NCI-H2196 (cell line): Measurements from ENCODE around the gene EHMT1.

ENCODE experiments used
- DNase-seq: peaks from one replicate; lab custom pipeline; 2025; ENCODE audit not compliant: unreplicated experiment; lab: John Stamatoyannopoulos, UW

The EHMT1 gene

DNA sequence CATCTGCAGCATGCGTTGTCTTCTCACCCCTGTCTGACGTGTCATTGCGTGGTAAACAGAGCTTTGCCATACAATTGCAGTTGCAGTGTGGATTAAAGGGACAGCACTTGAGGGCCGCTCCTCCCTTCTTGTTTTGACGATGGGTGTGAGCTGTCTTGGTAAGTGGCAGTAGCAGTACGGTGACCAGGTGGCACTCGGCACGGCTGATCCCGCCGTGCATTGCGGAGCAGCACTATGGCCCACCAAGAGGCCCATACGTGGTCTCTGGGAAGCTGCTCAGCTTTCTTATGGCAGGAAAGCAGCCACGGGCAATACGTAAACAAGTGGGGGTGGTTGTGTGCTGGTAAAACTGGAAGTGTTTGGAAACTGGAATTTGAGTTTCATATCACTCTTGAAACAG is 25.1 kb downstream of the EHMT1 start:
- no peak for DNase-seq

DNA sequence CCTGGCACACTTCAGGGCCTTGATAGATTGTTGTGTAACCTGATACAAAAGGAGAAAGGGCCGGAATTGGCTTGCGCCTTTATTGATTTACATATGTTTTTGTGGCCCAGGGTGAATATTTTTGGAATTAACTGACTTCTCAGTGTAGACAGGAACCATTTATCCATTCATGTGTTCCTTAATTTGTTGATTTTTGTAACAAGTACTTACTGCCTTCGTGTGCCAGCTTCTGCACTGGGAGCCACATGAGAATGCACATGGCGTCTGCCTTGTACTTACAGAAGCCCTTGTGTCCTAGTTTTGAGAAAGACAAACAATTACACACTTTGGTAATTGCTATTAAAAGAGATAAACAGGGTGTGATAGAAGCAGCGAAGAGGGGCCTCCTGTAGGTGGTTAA is 26.4 kb downstream of the EHMT1 start:
- peak; percentile 43 for DNase-seq

DNA sequence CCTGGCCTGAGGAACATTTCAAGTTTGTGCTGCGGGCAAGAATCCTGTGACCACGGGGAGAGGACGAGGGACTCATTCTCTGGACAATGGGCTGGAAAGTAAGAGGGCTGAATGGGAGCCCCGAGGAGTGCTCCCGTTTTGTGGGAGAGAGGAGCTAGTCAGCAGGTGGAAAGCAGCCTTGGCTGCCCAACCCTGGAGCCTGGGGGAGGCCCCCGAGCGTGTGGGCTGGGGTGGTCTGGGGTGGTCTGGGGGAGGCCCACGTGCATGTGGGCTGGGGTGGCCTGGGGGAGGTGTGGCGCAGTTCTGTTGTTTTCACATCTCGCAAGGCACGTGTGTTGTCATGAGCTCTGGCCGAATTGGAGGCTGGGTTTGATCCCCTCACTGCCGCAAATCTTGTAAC is 27.5 kb downstream of the EHMT1 start:
- DNase-seq = no peak

DNA sequence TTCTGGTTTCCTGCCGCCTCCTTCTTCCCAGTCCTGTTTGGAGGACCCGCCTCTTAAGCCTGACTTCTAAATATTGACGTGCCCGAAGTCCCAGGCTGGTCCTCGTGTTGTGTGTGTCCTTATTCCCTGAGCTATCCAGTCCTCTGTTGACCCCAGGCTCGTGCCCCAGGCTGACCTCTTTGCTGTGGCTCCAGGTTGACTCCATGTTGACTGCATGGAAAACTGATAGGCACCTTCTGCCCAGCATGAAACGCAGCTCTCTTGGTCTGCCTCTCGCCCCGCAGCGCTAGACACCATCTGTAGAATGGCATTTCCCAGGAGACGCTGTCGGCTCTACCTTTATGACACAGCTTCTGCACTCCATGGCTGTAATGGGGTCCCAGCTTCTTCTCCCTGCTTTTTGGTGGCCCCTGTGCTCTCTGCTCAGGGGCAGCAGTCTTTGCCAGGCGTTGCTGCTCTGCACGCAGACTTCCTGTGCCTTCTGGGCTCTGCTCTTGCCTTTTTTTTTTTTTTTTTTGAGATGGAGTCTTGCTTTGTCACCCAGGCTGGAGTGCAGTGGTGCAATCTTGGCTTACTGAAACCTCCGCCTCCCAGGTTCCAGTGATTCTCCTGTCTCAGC is 28.4 kb downstream of the EHMT1 start:
- no peak for DNase-seq

DNA sequence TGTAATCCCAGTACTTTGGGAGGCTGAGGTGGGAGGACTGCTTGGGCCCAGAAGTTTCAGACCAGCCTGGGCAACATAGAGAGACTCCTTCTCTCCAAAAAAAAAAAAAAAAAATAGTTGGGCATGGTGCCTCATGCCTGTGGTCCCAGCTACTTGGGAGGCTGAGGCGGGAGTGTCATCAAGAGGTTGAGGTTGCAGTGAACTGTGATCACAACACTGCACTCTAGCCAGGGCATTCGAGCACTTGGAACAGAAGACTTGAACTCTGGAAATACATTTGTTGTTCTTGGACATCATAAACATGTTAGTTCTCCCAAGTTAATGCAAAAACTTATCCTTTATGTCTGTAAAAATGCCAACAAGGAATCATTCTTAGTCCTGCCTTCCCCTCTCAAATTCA is 29.6 kb downstream of the EHMT1 start:
- DNase-seq = no peak

DNA sequence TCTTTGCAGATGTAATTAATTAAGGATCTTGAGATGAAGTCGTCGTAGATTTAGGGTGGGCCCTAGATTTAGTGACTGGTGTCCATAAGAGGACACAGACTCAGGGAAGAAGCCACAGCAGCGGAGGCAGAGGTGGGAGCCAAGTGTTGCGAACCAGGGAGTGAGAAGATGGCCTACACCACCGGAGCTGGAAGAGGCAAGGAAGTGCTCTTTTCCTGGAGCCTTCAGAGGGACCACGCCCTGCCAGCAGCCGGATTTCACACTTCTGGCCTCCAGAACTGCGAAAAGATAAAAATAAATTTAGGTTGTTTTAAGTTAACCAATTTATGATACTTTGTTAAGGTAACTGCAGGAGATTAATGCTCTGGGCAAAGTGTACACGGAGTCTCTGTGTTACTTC is 30.7 kb downstream of the EHMT1 start:
- no peak for DNase-seq

DNA sequence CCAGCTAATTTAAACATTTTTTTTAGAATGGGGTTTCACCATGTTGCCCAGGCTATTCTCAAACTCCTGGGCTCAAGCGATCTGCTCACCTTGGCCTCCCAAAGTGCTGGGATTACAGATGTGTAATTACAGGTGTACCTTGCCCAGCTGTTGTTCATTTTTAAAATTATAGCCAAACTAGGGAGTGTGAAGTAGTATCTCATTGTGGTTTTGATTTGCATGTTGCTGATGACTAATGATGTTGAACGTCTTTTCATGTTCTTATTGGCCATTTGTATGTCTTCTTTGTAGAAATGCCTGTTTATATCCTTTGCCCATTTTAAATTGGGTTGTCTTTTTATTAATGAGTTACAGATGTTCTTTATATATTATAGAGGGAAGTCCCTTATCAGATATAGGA is 31.5 kb downstream of the EHMT1 start:
- DNase-seq = no peak

DNA sequence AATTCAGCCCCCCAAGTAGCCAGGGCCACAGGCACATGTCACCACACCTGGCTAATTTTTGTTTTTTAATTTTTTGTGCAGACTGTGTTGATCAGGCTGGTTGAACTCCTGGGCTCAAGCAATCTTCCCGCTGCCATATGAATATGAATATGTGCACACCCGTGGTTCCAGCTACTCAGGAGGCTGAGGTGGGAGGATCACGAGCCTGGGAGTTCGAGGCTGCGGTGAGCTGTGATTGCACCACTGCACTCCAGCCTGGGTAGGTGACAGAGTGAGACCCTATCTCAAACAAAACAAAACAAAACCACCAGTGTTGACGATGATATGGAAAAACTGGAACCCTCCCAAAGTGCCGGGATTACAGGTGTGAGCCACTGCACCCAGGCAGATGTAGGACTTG is 32.0 kb downstream of the EHMT1 start:
- no peak for DNase-seq

DNA sequence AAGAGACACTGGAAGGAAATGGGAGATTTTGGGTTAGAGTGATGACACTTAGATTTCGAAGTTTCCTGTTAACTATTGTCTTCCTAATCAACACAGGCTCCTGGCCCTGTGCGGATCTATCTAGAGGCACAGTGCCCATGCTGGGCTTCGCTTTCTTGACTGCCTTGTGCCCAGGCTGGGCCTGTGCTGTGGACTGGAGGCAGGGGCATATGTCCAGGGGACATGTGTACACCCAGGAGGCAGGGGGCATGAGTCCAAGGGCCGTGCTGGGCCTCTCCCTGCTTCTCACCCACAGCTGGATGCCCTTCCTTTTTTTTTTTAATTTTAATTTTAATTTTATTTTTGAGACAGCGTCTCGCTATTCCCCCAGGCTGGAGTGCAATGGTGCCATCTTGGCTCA is 37.6 kb downstream of the EHMT1 start:
- no peak for DNase-seq

DNA sequence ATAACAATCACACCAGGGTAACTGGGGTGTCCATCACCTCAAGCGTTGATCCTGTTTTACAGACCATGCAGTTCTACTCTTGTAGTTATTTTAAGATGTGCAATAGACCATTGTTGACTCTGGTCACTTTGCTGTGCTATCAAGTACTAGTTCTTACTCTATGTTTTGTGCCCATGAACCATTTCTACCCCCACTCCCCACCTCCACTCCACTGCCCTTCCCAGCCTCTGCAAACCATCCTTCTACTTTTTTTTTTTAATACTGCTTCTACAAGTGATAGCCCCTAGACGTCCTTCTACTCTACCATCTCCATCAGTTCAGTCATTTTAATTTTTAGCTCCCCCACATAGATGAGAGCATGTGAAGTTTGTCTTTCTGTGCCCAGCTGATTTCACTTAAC is 38.8 kb downstream of the EHMT1 start:
- no peak for DNase-seq

DNA sequence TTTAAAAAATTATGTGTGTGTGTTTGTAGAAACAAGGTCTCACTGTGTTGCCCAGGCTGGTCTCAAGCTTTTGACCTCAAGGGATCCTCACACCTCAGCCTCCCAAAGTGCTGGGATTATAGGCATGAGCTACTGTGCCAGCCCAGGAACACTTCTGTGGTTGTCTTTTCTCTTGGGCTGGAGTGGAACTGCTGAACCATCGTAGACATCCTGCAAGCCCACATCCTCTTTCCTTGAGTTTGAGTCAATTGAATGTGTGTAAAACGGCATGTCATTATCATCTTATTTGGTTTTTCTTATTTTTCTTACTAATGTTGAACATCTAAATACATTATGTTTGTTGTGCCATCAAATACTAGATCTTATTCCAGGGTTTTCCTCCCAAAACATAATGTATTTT is 40.0 kb downstream of the EHMT1 start:
- no peak for DNase-seq

DNA sequence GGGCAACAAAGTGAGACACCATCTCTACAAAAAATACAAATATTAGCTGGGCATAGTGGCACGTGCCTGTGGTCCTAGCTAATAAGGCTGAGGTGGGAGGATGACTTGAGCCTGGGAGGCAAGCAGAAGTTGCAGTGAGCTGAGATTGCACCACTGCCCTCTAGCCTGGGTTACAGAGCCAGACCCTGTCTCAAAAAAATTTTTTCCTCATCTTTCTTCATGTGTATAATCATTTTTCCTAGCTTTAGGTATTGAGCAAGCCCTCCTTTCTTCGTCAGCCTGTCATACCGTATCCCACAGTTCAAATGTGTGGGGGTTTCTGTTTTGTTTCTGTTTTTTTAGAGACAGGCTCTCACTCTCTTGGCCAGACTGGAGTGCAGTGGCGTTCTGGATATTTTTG is 41.3 kb downstream of the EHMT1 start:
- no peak for DNase-seq

DNA sequence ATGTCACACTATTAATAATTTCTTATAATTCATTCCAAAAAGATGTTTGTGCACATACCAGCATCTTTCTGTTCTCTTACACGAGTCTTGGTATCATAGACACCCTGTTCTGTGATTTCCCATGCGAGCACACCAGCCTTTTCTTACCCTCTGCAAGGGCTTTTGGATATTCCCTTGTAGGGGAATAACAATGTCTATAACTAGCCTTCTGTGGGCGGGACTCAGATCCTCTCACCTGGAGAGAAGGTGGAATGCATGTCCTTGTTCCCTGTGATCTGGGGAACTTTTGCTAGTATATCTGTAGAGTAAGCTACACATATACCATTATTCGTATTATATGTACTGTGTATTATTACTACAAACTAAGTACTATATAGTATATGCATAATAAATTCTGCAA is 44.8 kb downstream of the EHMT1 start:
- no peak for DNase-seq

DNA sequence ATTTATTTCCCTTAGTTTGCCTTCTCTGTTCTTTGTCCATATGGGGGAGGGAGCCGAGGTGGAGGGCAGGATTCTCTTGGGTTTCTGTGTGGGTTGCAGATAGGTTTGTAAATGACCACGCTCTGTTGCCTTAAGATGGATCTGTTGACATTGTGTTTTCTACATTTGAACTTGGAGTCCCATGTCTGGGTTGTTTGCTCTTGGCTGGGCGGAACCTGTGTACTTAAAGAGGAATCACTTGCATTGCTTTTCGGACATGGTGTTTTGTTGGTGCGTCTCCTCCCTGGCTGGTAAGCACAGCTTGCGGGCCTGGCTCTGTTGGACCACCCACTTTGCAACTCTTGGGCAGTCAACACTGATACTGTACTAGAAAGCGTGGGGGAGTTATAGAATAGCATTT is 45.9 kb downstream of the EHMT1 start:
- DNase-seq = no peak

DNA sequence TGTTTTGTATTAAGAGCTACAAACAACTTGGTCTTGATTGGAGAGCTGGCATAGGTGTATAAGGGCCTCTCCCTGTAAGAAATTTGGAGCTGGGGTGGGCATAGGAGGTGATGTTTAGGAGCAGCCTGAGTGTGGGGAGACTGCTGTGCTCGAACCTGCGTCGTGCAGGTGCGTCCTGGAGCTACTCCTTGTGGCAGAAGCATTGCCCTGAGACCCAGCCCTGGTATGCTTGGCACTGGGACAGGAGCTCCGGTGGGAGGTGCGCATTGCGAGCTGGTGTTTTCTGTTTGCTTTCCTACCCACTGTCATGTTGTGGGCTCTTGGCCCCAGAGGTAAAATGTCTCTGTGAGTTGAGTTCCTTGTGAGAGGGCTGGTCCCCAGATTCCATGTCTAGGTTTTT is 46.4 kb downstream of the EHMT1 start:
- DNase-seq = no peak

DNA sequence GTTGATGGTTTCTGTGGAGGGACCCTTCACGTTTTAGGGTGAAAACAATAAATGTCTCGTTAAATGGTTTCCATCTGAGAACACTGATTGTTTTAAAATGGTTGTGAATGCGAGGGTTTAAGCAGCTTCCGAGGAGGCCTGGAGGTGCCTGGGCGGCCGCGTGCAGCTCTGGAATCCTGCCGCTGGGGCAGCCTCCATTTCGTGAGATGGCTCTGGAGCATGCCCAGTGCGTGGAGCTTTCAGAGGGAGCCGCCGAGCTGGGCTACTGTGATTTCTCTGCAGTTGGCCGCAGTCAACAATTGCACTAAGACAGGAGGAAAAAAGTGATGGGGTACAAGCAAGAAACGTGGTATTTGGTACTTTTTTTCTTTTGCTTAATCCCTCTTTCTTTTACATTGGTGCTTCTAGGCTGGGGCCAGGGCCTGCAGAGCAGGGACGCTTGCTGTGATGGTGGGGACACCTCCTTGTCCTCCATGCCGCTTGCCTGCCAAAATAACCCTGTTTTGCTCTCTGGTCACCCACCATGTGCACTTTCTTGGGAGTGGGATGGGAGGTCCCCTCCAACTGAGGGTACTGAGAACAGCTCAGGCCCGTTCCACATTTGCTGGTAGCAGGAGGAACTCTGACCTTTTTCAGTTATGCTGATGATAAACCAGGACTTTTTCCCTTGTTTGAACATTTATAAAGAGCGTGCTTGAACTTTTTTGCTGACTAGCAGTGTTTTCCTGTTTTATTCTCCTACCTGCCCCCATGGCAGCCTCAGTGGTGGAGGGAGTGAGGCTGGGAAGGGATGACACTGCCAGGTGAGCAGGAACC is 47.1 kb downstream of the EHMT1 start:
- DNase-seq = no peak

DNA sequence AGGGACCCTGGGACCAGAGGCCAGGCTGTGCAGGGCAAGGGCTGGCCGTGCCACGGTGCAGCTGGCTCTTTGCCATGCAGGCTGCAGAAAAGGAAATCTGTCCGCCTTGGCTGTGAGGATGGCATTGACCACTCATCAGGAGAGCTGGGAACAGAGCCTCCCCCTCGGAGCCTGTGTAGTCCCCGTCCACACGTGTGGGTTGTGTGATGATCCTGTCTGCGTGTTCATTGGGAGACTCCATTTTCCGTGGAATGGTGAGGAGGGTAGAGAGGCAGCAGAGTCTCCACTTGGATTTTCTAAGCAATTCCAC is 47.7 kb downstream of the EHMT1 start:
- no peak for DNase-seq

DNA sequence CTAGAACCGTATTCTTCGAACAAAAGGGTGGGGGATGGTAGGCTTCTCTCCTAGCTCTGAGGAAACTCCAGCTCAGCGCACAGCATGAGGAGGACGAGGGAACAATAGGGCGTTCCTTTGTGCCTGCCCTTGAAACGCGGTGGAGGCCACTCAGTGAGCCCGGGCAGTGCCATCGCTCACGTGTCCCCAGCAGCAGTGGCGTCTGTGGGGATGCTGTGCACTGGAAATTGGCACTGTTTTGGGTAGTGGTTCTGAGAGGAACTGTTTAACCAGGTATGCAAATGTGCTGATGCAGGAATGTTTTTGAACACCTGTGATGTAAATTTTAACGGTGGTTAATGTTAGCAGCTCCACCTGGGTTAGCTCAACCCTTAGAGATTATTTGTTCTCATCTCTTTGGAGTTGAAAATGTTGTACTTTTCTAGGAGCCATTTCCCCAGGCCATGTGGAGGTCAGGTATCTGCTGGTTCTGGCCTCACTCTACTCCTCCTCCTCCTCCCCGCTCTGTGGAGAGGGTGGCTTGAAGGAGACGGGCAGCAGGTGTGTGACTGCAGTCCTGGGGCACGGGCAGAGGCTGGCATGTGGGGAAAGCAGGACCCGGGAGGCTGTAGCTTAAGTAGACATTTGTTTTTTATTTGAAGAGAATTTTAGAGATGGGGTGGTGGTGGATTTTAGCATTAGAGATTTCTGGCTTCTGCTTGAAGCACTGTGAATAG is 48.3 kb downstream of the EHMT1 start:
- no peak for DNase-seq

DNA sequence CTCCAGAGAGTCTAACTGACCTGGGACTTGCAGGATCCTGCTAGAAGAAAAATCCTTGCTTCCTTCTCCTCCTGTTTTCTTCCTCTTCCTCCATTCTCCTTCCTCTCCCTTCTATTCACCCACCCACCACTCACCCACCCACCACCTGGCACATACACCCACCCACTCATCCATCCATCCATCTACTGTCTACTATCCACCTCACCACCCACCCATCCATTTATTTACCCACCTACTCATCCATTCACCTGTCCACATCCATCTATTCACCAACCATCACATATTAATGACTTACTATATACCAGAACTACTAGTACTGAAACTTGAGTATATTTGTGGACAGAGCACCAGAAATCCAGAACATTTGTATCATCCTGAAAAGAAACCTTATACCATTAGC is 49.4 kb downstream of the EHMT1 start:
- no peak for DNase-seq

DNA sequence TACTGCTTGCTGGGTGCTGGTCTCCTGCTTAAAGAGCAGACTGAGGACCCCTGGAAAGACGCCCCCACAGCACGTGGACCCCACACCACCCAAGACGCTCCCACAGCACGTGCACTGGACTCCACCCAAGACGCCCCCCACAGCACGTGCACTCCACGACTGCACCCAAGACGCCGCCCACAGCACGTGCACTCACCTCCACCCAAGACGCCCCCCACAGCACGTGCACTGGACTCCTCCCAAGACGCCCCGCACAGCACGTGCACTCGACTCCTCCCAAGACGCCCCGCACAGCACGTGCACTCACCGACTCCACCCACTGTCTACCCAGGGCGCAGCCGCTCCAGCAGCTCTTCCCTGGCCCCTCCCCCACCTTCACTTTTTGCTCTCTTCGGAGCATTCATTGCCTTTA is 50.5 kb downstream of the EHMT1 start:
- DNase-seq = no peak

DNA sequence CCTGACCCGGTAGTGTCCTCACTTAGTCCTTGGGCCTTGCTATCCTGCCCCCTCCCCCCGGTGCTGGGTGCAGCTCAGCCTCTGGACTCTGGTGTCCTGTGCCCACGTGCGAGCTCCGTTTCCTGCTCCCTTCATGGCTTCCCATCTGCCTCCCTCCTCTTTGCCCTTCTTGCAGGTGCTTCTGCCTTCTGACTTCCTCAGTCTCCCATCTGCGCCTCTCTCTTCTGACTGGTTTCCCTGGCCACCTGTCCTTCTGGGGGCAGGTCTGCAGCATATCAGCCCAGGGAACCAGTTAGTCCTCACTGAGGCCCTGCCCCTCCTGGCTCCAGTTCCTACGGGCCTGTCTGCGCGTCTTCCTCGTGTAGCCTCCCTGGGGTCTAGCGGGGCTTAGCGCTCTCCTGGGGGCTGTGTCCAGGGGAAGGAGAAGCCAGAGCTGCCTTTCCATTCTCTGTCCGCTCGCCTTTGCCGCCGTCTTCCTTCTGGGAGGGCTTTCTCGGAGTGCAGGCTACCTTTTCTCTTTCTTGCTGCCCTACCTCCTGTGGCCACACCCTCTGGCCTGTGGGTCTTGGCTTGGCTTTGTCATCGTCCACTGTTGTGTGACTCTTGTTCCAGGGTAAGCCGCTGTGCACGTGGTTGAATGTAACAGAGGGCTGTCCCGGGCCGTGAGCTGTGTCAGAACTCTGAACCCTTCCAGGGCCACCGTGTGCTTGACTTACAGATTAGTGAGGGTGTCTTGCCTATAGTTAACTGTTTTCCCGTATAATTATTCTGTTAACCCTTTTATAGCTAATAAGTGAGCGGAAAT is 51.8 kb downstream of the EHMT1 start:
- DNase-seq = no peak

DNA sequence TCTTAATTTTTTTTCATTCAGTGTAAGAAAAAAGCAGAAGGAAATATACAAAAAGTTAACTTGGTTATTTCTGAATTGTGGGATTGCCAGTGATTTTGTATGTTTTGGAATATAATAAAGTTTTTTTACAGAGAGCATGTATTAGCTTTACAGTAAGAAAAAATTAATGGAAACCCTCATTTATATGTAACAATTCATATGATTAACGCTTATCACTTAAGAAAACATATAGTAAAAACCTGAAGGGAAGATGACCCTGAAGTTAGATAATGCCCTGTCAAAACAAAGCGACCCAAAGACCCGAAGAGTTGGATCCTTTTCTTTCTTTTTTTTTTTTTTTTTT is 52.4 kb downstream of the EHMT1 start:
- DNase-seq = no peak
